Activated CD4-positive, CD25-positive, alpha-beta regulatory T cell treated with anti-CD3 and anti-CD28 coated beads, Interleukin-2, amount 50 U/mL, for 16 hours (primary cell): ENCODE measurements around the gene MRNIP.

Experiments used
- DNase-seq: peaks from one replicate; pipeline ENCODE4 v3.0.0-alpha.2; 2020; ENCODE audit warnings: low read depth, low spot score

The MRNIP gene

GRCh38 chr5:179821298-179822058 lies 37.1 kb downstream of the MRNIP start:
- peak; percentile 62 for DNase-seq

- DNase-seq: peak; percentile 57
Measured at GRCh38 chr5:179820483-179821297, 37.9 kb downstream of the MRNIP start, which contains the start of gene SQSTM1. Gene SQSTM1 (plus strand): TSS chr5:179820905. CDS start chr5:179820937, 32 bp downstream.

- DNase-seq: no peak
Measured at GRCh38 chr5:179820127-179820482, 38.5 kb downstream of the MRNIP start.

- no peak for DNase-seq
Measured at GRCh38 chr5:179819296-179820126, 39.1 kb downstream of the MRNIP start.

GRCh38 chr5:179818746-179819295 lies 39.8 kb downstream of the MRNIP start:
- DNase-seq: peak; percentile 69

- DNase-seq: no peak
Measured at GRCh38 chr5:179817890-179818745, 40.5 kb downstream of the MRNIP start.

- no peak for DNase-seq
Measured at GRCh38 chr5:179817470-179817840, 41.2 kb downstream of the MRNIP start.

GRCh38 chr5:179816796-179817469 lies 41.7 kb downstream of the MRNIP start:
- DNase-seq: no peak

- no peak for DNase-seq
Measured at GRCh38 chr5:179816401-179816795, 42.2 kb downstream of the MRNIP start.

- no peak for DNase-seq
Measured at GRCh38 chr5:179815491-179816249, 42.9 kb downstream of the MRNIP start.

- DNase-seq: no peak
Measured at GRCh38 chr5:179814090-179814489, 44.5 kb downstream of the MRNIP start.

GRCh38 chr5:179812997-179813607 lies 45.5 kb downstream of the MRNIP start:
- no peak for DNase-seq

- DNase-seq: no peak
Measured at GRCh38 chr5:179812135-179812825, 46.3 kb downstream of the MRNIP start.

- no peak for DNase-seq
Measured at GRCh38 chr5:179806250-179807048, 52.2 kb downstream of the MRNIP start, which contains the start of gene MGAT4B. Gene MGAT4B (minus strand): TSS chr5:179806866. CDS start chr5:179806583, 283 bp downstream.

GRCh38 chr5:179805529-179806249 lies 52.9 kb downstream of the MRNIP start:
- no peak for DNase-seq

- no peak for DNase-seq
Measured at GRCh38 chr5:179805070-179805528, 53.5 kb downstream of the MRNIP start.

- DNase-seq: no peak
Measured at GRCh38 chr5:179804555-179804947, 54.1 kb downstream of the MRNIP start.
